Muscle of leg (tissue), 11 donors: ENCODE results near the gene NPAS3. TPM values are rescaled to one million over a fixed set of nuclear protein-coding genes. Genes with fewer than 3 reads are reported as not detected.
A peak's percentile ranks its signal among the peaks of the same experiment; 100 is the strongest.

ENCODE experiments used
- DNase-seq: peaks from one replicate; pipeline ENCODE4 v3.0.0; 2013
- H3K27ac ChIP-seq: one replicate; pipeline ENCODE4 v1.5.1; 2013; ENCODE audit warnings: mild to moderate bottlenecking, low read length, control low read depth
- H3K27me3 ChIP-seq: one replicate; pipeline ENCODE4 v1.6.1; 2013; ENCODE audit warnings: low read length; ENCODE audit not compliant: control insufficient read depth, insufficient read depth
- H3K36me3 ChIP-seq: one replicate; pipeline ENCODE4 v1.6.1; 2013; ENCODE audit warnings: low read length; ENCODE audit not compliant: control insufficient read depth, insufficient read depth
- H3K4me1 ChIP-seq: one replicate; pipeline ENCODE4 v1.6.1; 2013; ENCODE audit warnings: low read length; ENCODE audit not compliant: control insufficient read depth, insufficient read depth
- H3K4me3 ChIP-seq: one replicate; pipeline ENCODE4 v1.5.1; 2013; ENCODE audit warnings: low read length, control low read depth
- H3K9me3 ChIP-seq: replicated peaks from 2 replicates; pipeline ENCODE4 v1.6.1; 2013; ENCODE audit warnings: low read depth, low read length; ENCODE audit not compliant: control insufficient read depth
- WGBS: methylation state at CpG from one replicate; pipeline ENCODE4 v1.1.5; 2013; ENCODE audit warnings: missing lambda C conversion rate; ENCODE audit not compliant: insufficient coverage; 5-methylcytosine and 5-hydroxymethylcytosine counted together
- polyA plus RNA-seq, 8 donors: library from polyadenylated mRNA; unstranded; fragments of 120-200 nt; gene quantifications; one replicate each; pipeline versions ENCODE4 v1.2.1 to v1.2.3, GENCODE V29; 2013; ENCODE audit warnings: inconsistent platforms in 1 of 8, low replicate concordance in 1 of 8; ENCODE audit not compliant: insufficient read length in 8 of 8, insufficient read depth in 1 of 8
- total RNA-seq: library from RNA; stranded (reverse); fragments of 120-200 nt; gene quantifications from one replicate; pipeline ENCODE4 v1.2.4, GENCODE V29; 2013

Gene NPAS3
- total and polyA plus RNA-seq, 9 donors, result 3.4 to 7.6 (median 5.1) TPM

GRCh38 chr14:33206981-33207380 lies 268.3 kb downstream of the NPAS3 start:
- H3K27me3 ChIP-seq, result no peaks in the 10 kb centered on the region
- H3K4me3 ChIP-seq, result no peak overlapping the region
- no peaks in the 10 kb centered on the region for H3K9me3 ChIP-seq
- no peaks in the 10 kb centered on the region for H3K36me3 ChIP-seq
- no peak for DNase-seq
- no peaks in the 10 kb centered on the region for H3K4me1 ChIP-seq
- no CpG with 5 or more reads among the region's 5 CpGs for WGBS
- H3K27ac ChIP-seq, result no peak overlapping the region

GRCh38 chr14:33207467-33208017 lies 268.9 kb downstream of the NPAS3 start:
- no peaks in the 10 kb centered on the region for H3K4me1 ChIP-seq
- H3K27ac ChIP-seq, result no peak overlapping the region
- H3K36me3 ChIP-seq, result no peaks in the 10 kb centered on the region
- no peak for DNase-seq
- no peaks in the 10 kb centered on the region for H3K27me3 ChIP-seq
- H3K9me3 ChIP-seq, result no peaks in the 10 kb centered on the region
- WGBS, result no CpG with 5 or more reads among the region's 1 CpG
- H3K4me3 ChIP-seq, result no peak overlapping the region

- Histone ChIP-seq H3K27ac (no peak overlapping the region), H3K9me3 (no peaks in the 10 kb centered on the region), H3K4me1 (no peaks in the 10 kb centered on the region), H3K4me3 (no peak overlapping the region), H3K36me3 (no peaks in the 10 kb centered on the region), H3K27me3 (no peaks in the 10 kb centered on the region)
- peak; percentile 70 for DNase-seq
Measured at GRCh38 chr14:33210311-33210710, 271.6 kb downstream of the NPAS3 start.

GRCh38 chr14:33218026-33218425 lies 279.3 kb downstream of the NPAS3 start:
- no peaks in the 10 kb centered on the region for H3K9me3 ChIP-seq
- no CpG with 5 or more reads among the region's 2 CpGs for WGBS
- no peak for DNase-seq
- H3K27ac ChIP-seq, result no peak overlapping the region
- H3K27me3 ChIP-seq, result no peaks in the 10 kb centered on the region
- no peaks in the 10 kb centered on the region for H3K36me3 ChIP-seq
- no peak overlapping the region for H3K4me3 ChIP-seq
- no peaks in the 10 kb centered on the region for H3K4me1 ChIP-seq

GRCh38 chr14:33219957-33220356 lies 281.3 kb downstream of the NPAS3 start:
- Histone ChIP-seq H3K4me3 (no peak overlapping the region), H3K27me3 (no peaks in the 10 kb centered on the region), H3K4me1 (no peaks in the 10 kb centered on the region), H3K36me3 (no peaks in the 10 kb centered on the region), H3K9me3 (no peaks in the 10 kb centered on the region), H3K27ac (no peak overlapping the region)
- DNase-seq, result no peak
- WGBS, result 100% methylated on average over 3 of the region's 4 CpGs

GRCh38 chr14:33229269-33229929 lies 290.7 kb downstream of the NPAS3 start:
- no peaks in the 10 kb centered on the region for H3K9me3 ChIP-seq
- DNase-seq, result peak; percentile 86
- 17% methylated on average over 3 of the region's 10 CpGs for WGBS
- no peaks in the 10 kb centered on the region for H3K36me3 ChIP-seq
- no peak overlapping the region for H3K4me3 ChIP-seq
- no peaks in the 10 kb centered on the region for H3K27me3 ChIP-seq
- H3K4me1 ChIP-seq, result peaks cover 7% of the 10 kb centered on the region
- H3K27ac ChIP-seq, result no peak overlapping the region

- H3K9me3 ChIP-seq, result no peaks in the 10 kb centered on the region
- DNase-seq, result peak; percentile 17
- H3K36me3 ChIP-seq, result no peaks in the 10 kb centered on the region
- no peak overlapping the region for H3K4me3 ChIP-seq
- whole genome bisulfite sequencing, result no CpG with 5 or more reads among the region's 3 CpGs
- H3K27ac ChIP-seq, result no peak overlapping the region
- no peaks in the 10 kb centered on the region for H3K27me3 ChIP-seq
- peaks cover 7% of the 10 kb centered on the region for H3K4me1 ChIP-seq
Measured at GRCh38 chr14:33230021-33230420, 291.3 kb downstream of the NPAS3 start.

GRCh38 chr14:33232031-33232430 lies 293.4 kb downstream of the NPAS3 start:
- Histone ChIP-seq H3K9me3 (no peaks in the 10 kb centered on the region), H3K36me3 (no peaks in the 10 kb centered on the region), H3K27me3 (no peaks in the 10 kb centered on the region), H3K4me3 (no peak overlapping the region), H3K4me1 (peaks cover 7% of the 10 kb centered on the region), H3K27ac (no peak overlapping the region)
- no peak for DNase-seq
- WGBS, result no CpG with 5 or more reads among the region's 3 CpGs

GRCh38 chr14:33237115-33237740 lies 298.5 kb downstream of the NPAS3 start:
- Histone ChIP-seq H3K36me3 (no peaks in the 10 kb centered on the region), H3K27me3 (no peaks in the 10 kb centered on the region), H3K27ac (no peak overlapping the region), H3K9me3 (no peaks in the 10 kb centered on the region), H3K4me3 (no peak overlapping the region), H3K4me1 (no peaks in the 10 kb centered on the region)
- no CpG with 5 or more reads among the region's 4 CpGs for WGBS
- no peak for DNase-seq

GRCh38 chr14:33239465-33239864 lies 300.8 kb downstream of the NPAS3 start:
- Histone ChIP-seq H3K36me3 (no peaks in the 10 kb centered on the region), H3K27ac (peak overlapping the region; percentile 62), H3K9me3 (no peaks in the 10 kb centered on the region), H3K4me1 (no peaks in the 10 kb centered on the region), H3K4me3 (no peak overlapping the region), H3K27me3 (no peaks in the 10 kb centered on the region)
- DNase-seq, result no peak
- 70% methylated on average over 1 of the region's 1 CpG for WGBS
